ENCODE data around the gene PIP5KL1. TPM values are rescaled to one million over a fixed set of nuclear protein-coding genes. Genes with fewer than 3 reads are reported as not detected.

The PIP5KL1 gene
- total and polyA plus RNA-seq, 8 donors = 0.80 to 2.5 (median 1.2) TPM

GRCh38 chr9:127975376-127976315, 45.1 kb upstream of the PIP5KL1 start:
- peak in 2 of 6 donors; percentile 24 to 59 for DNase-seq
- H3K9me3 ChIP-seq = no peaks in the 10 kb centered on the region
- H3K27ac ChIP-seq = peak overlapping the region; percentile 73 to 82 (median 80)
- no peak for FAIRE-seq
- H3K4me3 ChIP-seq = peak overlapping the region in 2 of 4 donors; percentile 69 to 84
- peaks cover 58 to 67% (median 67%) of the 10 kb centered on the region in 3 donors for H3K4me1 ChIP-seq
- no peaks in the 10 kb centered on the region for H3K27me3 ChIP-seq
- TF ChIP-seq, protein P1, sequence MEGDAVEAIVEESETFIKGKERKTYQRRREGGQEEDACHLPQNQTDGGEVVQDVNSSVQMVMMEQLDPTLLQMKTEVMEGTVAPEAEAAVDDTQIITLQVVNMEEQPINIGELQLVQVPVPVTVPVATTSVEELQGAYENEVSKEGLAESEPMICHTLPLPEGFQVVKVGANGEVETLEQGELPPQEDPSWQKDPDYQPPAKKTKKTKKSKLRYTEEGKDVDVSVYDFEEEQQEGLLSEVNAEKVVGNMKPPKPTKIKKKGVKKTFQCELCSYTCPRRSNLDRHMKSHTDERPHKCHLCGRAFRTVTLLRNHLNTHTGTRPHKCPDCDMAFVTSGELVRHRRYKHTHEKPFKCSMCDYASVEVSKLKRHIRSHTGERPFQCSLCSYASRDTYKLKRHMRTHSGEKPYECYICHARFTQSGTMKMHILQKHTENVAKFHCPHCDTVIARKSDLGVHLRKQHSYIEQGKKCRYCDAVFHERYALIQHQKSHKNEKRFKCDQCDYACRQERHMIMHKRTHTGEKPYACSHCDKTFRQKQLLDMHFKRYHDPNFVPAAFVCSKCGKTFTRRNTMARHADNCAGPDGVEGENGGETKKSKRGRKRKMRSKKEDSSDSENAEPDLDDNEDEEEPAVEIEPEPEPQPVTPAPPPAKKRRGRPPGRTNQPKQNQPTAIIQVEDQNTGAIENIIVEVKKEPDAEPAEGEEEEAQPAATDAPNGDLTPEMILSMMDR (IDR thresholded peaks at IDR 0.05) = no peak
- H3K36me3 ChIP-seq = no peaks in the 10 kb centered on the region
- 57 to 64% methylated on average over 10 of the region's 10 CpGs for WGBS, 2 donors
- ATAC-seq = no peak
- intact Hi-C loops (cut with DNase I) = no loop called here

GRCh38 chr9:127974769-127975261, 44.2 kb upstream of the PIP5KL1 start:
- WGBS, 2 donors = 38 to 41% methylated on average over 10 of the region's 10 CpGs
- Histone ChIP-seq H3K36me3 (no peaks in the 10 kb centered on the region), H3K4me1 (peaks cover 58 to 69% (median 67%) of the 10 kb centered on the region in 3 donors), H3K27ac (peak overlapping the region; percentile 73 to 82 (median 78)), H3K9me3 (no peaks in the 10 kb centered on the region), H3K27me3 (no peaks in the 10 kb centered on the region), H3K4me3 (peak overlapping the region in 1 of 4 donors; percentile 4)
- no peak for FAIRE-seq
- TF ChIP-seq, protein P1 (IDR thresholded peaks at IDR 0.05) = no peak
- intact Hi-C loops (cut with DNase I) = no loop called here
- ATAC-seq = no peak
- peak in 3 of 6 donors; percentile 36 to 82 (median 67) for DNase-seq

DNA sequence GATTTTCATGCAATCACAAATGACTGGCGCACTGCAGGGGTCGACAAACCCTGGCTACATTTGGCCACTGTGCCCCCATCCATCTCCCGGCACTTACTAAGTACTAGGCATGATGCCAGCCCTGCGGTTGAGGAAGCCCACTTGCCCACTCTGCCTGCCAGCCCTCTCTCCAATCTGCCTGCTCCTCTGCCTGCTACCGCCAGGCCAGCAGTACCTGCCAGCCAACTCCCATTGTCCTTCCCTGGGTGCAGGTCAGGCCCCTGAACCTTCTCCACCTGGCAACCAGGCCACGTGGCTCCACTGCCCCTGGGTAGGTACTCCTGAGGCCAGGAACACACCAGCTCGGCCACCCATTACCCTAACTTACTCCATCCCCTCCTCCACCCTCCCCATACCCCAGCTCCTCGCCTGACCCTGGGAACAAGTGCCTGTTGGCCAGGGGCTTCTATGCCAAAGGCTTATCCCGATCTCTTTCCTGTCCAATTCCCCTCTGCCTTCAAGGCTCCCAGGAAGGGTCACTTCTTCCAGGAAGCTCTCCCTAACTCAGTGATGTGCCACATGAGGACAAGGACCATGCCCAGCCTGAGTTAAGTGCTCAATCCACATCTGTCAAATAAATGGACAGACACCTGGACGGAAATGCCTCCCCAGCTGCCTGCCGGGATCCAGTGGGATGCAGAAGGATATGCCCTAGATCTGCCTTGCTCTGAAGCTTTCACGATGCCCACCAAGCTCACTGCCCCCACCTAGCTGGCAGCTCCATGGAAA, 43.6 kb upstream of the PIP5KL1 start:
- Histone ChIP-seq H3K4me1 (peaks cover 61 to 76% (median 74%) of the 10 kb centered on the region in 3 donors), H3K27ac (peak overlapping the region; percentile 73 to 82 (median 78)), H3K9me3 (no peaks in the 10 kb centered on the region), H3K36me3 (no peaks in the 10 kb centered on the region), H3K4me3 (peak overlapping the region in 1 of 4 donors; percentile 4), H3K27me3 (no peaks in the 10 kb centered on the region)
- intact Hi-C loops (cut with DNase I) = no loop called here
- DNase-seq = peak in 4 of 6 donors; percentile 29 to 82 (median 55)
- ATAC-seq = no peak
- FAIRE-seq = no peak
- WGBS, 2 donors = 26 to 31% methylated on average over 12 of the region's 12 CpGs
- TF ChIP-seq, protein P1 (IDR thresholded peaks at IDR 0.05) = no peak

DNA sequence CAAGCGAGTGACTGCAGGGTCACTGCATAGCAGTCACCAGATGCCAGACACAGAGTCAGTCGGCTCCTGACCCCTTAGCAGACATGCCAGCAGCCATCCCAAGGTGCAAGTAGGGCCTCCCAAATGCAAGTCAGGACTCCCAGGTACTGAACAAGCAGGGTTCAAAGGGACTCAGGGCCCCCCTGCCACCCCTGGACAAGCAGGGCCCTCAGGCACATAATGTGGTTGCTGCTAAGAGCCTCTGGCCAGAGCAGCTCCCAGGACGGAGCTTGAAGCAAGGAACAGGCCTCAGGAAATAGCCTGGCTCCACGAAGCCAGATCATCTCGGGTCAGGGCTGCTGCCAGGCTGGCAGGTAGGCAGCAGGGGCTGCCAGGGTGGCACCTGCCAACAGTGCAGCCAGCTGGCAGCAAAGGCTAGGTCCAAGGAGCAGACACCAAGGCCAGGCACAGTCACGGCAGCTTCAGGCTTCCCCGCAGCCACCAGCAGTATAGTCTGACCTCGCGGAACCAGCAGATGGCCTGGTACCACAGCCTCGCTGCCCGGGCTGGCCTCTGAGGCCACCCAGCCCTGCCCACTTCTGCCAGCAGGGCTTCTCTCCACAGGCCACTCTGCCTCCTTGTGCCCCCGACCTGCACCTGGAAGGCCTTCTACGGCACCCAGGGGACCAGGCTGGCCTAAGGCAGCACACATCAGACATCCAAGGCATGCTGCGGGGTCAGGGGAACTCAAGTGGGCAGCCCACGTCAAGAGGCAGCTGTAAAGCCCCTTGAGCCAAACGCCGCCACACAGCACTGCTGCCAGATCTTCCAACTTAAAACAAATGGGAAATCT, 42.8 kb upstream of the PIP5KL1 start:
- Histone ChIP-seq H3K4me1 (peaks cover 64 to 79% (median 78%) of the 10 kb centered on the region in 3 donors), H3K9me3 (no peaks in the 10 kb centered on the region), H3K27ac (peak overlapping the region; percentile 73 to 82 (median 78)), H3K4me3 (no peak overlapping the region), H3K27me3 (no peaks in the 10 kb centered on the region), H3K36me3 (no peaks in the 10 kb centered on the region)
- peak; percentile 74 to 81 (median 77) for ATAC-seq
- no peak for FAIRE-seq
- WGBS, 2 donors = 17 to 20% methylated on average over 17 of the region's 17 CpGs
- peak; percentile 81 to 97 (median 94) for DNase-seq
- intact Hi-C loops (cut with DNase I) = no loop called here
- TF ChIP-seq, protein P1 (IDR thresholded peaks at IDR 0.05) = peak in 1 of 4 donors; percentile 18
